C4-2B (cell line): ENCODE data around the gene RAPGEF6.

Experiments used
- CTCF ChIP-seq: fragments of 450-650 bp; conservative IDR thresholded peaks from 2 replicates; pipeline ENCODE4 v1.5.1; 2017; ENCODE audit warnings: mild to moderate bottlenecking
- ZFX ChIP-seq: fragments of 450-650 bp; IDR thresholded peaks from 2 replicates; pipeline ENCODE4 v1.6.1; 2017

GRCh38 chr5:131491749-131492148, 143.3 kb downstream of the RAPGEF6 start:
- TF ChIP-seq CTCF (no peak), ZFX (no peak)
